Breast epithelium (tissue), 4 donors: ENCODE results near the gene CEACAM20. TPM values are rescaled to one million over a fixed set of nuclear protein-coding genes. Genes with fewer than 3 reads are reported as not detected.
"Not testable (repeated sequence)": the region's sequence is repeated elsewhere in the genome, so short reads cannot be mapped to it uniquely, and the experiment has no call there.

Experiments
- DNase-seq, 2 donors: peaks; one replicate each; pipeline ENCODE4 v3.0.0-alpha.2; 2019; ENCODE audit warnings: low spot score in 2 of 2
- H3K27ac ChIP-seq, 2 donors: fragments of 200-600 bp; sonication (generic) in 1 of 2; one replicate each; pipeline ENCODE4 v1.5.1; 2016 to 2019; ENCODE audit warnings: mild to moderate bottlenecking in 1 of 2
- H3K27me3 ChIP-seq, 2 donors: fragments of 200-600 bp; sonication (generic) in 1 of 2; one replicate each; pipeline versions ENCODE4 v1.5.1 to v1.6.0; 2017 to 2019; ENCODE audit warnings: control low read depth in 1 of 2, mild to moderate bottlenecking in 1 of 2
- H3K36me3 ChIP-seq: fragments of 200-600 bp; one replicate; pipeline ENCODE4 v1.5.1; 2019
- H3K4me1 ChIP-seq, 2 donors: fragments of 200-600 bp; sonication (generic); one replicate each; pipeline ENCODE4 v1.5.1; 2016 to 2019; ENCODE audit warnings: control low read depth in 1 of 2
- H3K4me3 ChIP-seq, 3 donors: fragments of 200-600 bp; sonication (generic); 1 replicate in 2 of 3; 2 replicates in 1 of 3; pipeline ENCODE4 v1.5.1; 2016 to 2019; ENCODE audit warnings: mild to moderate bottlenecking in 3 of 3, moderate library complexity in 2 of 3
- H3K9me3 ChIP-seq, 2 donors: fragments of 200-600 bp; sonication (generic) in 1 of 2; one replicate each; pipeline ENCODE4 v1.5.1; 2016 to 2019; ENCODE audit warnings: control low read depth in 1 of 2
- POLR2A ChIP-seq: fragments of 450-650 bp; IDR thresholded peaks from one replicate; pipeline ENCODE4 v1.6.1; 2016; ENCODE audit warnings: antibody characterized with exemption, mild to moderate bottlenecking, moderate library complexity
- POLR2AphosphoS5 ChIP-seq, 3 donors: sonication (generic); formaldehyde crosslinking; IDR thresholded peaks; one replicate each; pipeline ENCODE4 v1.6.1; 2017; ENCODE audit warnings: antibody characterized with exemption in 3 of 3
- intact Hi-C: fragments of 100-400 bp; cut with DNase I; formaldehyde crosslinking; loops from one replicate; pipeline ENCODE4 v1.15.1; 2023; ENCODE audit warnings: low total_unique reads
- total RNA-seq, 3 donors: library from RNA; depleted of rRNA; stranded (reverse); fragments of >200 nt; gene quantifications; one replicate each; pipeline ENCODE4 v1.1.0, GENCODE V29; 2016
- TF ChIP-seq, protein P1 (sequence below), 3 donors: fragments of 450-650 bp; IDR thresholded peaks; one replicate each; pipeline ENCODE4 v1.5.1; 2016 to 2017; ENCODE audit warnings: antibody characterized with exemption in 3 of 3, mild to moderate bottlenecking in 3 of 3, moderate library complexity in 3 of 3

Gene CEACAM20
- total RNA-seq, 3 donors from 2014 or later: 0.33 TPM; not detected in 2

DNA sequence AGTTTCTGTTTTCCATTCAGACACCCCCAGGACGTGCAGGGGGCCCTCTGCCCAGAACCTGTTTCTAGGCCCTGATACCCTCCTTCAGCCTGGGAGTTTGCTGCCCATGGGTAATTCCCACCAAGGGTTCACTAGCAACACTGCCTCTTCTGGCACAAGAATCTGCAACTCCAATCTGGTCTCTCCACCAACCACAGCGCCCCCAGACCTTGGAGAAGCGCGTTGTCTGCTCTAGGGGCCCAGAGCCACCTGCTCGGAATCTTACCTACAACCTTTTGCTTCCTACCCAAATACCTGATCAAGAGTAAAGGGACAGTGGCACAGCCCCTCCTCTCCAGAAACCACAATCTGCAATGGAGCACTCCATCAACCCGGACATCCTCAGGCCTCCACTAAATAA is 29.9 kb downstream of the CEACAM20 start:
- peaks cover 43 to 46% of the 10 kb centered on the region in 2 donors for H3K9me3 ChIP-seq
- intact Hi-C loops: no loop called here
- peak overlapping the region in 1 of 2 donors; percentile 94 for H3K27ac ChIP-seq
- peaks cover 25% of the 10 kb centered on the region for H3K36me3 ChIP-seq
- no peak for DNase-seq
- peaks cover 0 to 5% of the 10 kb centered on the region in 2 donors for H3K4me1 ChIP-seq
- TF ChIP-seq POLR2A: no peak
- no peaks in the 10 kb centered on the region for H3K27me3 ChIP-seq
- peak overlapping the region; percentile 53 to 97 (median 78) for H3K4me3 ChIP-seq

DNA sequence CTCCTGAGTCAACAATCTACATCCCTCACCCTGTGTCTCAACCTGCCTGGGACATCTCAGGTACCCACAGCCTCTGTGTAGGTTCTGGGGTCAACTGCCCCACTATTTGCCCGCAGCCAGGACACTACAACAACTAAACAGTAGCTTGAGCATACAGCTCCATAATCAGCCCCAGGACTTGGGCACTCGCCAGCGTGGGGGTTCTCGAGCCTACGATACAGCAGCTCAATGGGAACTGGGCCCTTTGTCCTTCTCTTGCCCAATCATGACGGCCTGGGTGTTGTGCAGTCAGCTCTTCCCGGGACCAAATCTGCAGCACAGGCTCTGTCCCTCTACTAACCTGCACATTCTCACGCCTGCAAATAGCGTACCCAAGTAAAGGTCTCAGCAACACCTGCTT is 30.5 kb downstream of the CEACAM20 start:
- intact Hi-C loops: no loop called here
- DNase-seq: no peak
- Histone ChIP-seq H3K36me3 (peaks cover 30% of the 10 kb centered on the region), H3K4me3 (peak overlapping the region; percentile 53 to 97 (median 78)), H3K27ac (no peak overlapping the region), H3K4me1 (peaks cover 0 to 5% of the 10 kb centered on the region in 2 donors), H3K9me3 (peaks cover 49 to 51% of the 10 kb centered on the region in 2 donors), H3K27me3 (no peaks in the 10 kb centered on the region)
- TF ChIP-seq, protein P1, sequence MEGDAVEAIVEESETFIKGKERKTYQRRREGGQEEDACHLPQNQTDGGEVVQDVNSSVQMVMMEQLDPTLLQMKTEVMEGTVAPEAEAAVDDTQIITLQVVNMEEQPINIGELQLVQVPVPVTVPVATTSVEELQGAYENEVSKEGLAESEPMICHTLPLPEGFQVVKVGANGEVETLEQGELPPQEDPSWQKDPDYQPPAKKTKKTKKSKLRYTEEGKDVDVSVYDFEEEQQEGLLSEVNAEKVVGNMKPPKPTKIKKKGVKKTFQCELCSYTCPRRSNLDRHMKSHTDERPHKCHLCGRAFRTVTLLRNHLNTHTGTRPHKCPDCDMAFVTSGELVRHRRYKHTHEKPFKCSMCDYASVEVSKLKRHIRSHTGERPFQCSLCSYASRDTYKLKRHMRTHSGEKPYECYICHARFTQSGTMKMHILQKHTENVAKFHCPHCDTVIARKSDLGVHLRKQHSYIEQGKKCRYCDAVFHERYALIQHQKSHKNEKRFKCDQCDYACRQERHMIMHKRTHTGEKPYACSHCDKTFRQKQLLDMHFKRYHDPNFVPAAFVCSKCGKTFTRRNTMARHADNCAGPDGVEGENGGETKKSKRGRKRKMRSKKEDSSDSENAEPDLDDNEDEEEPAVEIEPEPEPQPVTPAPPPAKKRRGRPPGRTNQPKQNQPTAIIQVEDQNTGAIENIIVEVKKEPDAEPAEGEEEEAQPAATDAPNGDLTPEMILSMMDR (IDR thresholded peaks at IDR 0.05): no peak
- no peak for TF ChIP-seq POLR2AphosphoS5 (IDR thresholded peaks at IDR 0.05)
- no peak for TF ChIP-seq POLR2A

DNA sequence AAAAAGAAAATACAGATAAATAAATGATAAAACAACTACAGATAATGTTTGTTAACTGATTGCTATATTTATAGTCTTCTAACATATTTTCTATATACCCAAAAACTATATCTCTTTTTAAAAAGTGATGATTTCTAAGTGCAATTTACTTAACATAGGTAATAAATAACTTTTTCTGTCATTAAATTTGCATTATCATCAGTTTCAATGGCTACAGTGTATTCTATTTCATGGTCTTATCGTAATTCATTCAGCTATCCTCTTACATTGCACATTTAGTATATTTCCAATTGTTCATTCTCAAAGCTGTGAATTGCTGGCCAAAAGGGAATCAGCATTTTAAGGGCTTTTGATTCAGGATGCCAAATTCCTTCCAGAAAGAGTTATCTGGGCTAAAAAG is 32.8 kb downstream of the CEACAM20 start:
- intact Hi-C loops: no loop called here
- no peak overlapping the region for H3K4me3 ChIP-seq
- peaks cover 72 to 74% of the 10 kb centered on the region in 2 donors for H3K9me3 ChIP-seq

DNA sequence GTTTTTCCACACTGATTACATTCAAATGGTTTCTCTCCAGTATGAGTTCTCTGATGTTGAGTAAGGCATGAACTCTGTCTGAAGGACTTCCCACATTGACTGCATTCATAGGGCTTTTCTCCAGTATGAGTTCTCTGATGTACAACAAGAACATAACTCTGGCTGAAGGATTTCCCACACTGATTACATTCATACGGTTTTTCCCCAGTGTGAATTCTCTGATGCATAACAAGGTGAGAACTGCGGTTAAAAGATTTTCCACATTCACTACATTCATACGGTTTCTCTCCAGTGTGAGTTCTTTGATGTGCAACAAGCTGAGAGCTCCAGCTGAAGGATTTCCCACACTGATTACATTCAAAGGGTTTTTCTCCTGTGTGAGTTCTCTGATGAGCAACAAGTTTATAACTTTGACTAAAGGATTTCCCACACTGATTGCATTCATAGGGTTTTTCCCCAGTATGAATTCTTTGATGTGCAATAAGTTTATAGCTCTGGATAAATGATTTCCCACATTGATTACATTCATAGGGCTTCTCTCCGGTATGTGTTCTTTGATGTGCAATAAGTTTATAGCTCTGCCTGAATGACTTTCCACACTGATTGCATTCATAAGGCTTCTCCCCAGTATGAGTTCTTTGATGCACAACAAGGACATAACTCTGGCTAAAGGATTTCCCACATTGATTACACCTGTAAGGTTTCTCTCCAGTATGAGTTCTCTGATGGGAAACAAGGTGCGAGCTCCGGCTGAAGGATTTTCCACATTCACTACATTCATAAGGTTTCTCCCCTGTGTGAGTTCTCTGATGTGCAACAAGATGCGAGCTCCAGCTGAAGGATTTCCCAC is 52.7 kb downstream of the CEACAM20 start:
- peak overlapping the region in 1 of 3 donors; percentile 2 for H3K4me3 ChIP-seq
- TF ChIP-seq, protein P1 (IDR thresholded peaks at IDR 0.05): no peak
- TF ChIP-seq POLR2A (no peak), POLR2AphosphoS5 (IDR thresholded peaks at IDR 0.05) (no peak)
- no peaks in the 10 kb centered on the region for H3K27me3 ChIP-seq
- peaks cover 97 to 100% of the 10 kb centered on the region in 2 donors for H3K9me3 ChIP-seq
- DNase-seq: no peak
- intact Hi-C loops: no loop called here
- no peaks in the 10 kb centered on the region for H3K4me1 ChIP-seq
- H3K27ac ChIP-seq: no peak overlapping the region
- H3K36me3 ChIP-seq: peaks cover 43% of the 10 kb centered on the region

More for the DNA sequence above, 32.8 kb downstream of the CEACAM20 start:
- peaks cover 0 to 5% of the 10 kb centered on the region in 2 donors for H3K4me1 ChIP-seq
- TF ChIP-seq, protein P1 (IDR thresholded peaks at IDR 0.05): no peak
- TF ChIP-seq POLR2AphosphoS5 (IDR thresholded peaks at IDR 0.05): no peak
- no peak for TF ChIP-seq POLR2A
- DNase-seq: no peak
- no peak overlapping the region for H3K27ac ChIP-seq
- H3K36me3 ChIP-seq: peaks cover 53% of the 10 kb centered on the region
- no peaks in the 10 kb centered on the region for H3K27me3 ChIP-seq

DNA sequence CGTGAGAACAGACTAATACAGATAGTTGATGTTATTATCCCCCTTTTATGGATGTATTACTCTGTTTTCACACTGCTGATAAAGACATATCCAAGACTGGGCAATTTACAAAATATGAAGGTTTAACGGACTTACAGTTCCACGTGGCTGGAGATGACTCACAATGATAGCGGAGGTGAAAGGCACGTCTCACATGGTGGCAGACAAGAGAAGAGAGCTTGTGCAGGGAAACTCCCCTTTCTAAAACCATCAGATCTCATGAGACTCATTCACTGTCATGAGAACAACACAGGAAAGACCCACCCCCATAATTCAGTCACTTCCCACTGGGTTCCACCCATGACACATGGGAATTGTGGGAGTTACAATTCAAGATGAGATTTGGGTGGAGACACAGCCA is 60.7 kb downstream of the CEACAM20 start:
- peak overlapping the region in 1 of 3 donors; percentile 22 for H3K4me3 ChIP-seq
- intact Hi-C loops: not testable (repeated sequence)

DNA sequence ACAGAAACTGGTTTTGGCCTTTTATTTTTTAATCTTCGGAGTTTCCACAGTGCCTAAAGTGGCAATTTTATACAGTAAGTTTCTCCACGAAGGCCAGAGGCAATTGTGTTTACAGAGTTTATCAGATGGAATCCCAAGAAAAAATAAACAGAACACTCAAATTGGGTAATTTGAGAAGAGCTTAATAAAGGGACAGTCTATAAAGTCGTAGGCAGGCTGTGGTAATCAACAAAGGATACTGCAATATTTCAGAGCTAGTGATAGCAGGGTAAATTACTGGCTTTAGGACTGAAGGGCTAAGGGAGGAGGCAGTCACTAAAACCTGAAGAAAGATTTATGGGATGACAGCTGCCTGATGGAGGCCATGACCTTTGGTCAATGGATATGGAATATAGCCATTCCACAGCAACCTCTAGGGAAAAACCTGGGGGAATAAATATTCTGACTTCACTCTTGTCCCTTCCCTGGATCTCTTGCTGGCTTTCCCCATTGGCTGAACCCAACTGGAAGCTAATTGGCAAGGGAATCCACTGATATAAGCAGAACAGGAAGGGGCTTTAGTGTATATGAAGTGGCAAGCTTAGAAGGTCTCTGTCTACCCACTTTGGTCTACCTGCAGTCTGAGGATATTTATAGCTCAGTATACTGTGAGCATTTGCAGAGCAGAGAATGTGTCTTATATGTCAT is 66.7 kb downstream of the CEACAM20 start:
- H3K4me3 ChIP-seq, H3K4me1 ChIP-seq, DNase-seq, H3K27me3 ChIP-seq, intact Hi-C loops, H3K27ac ChIP-seq, H3K36me3 ChIP-seq: not testable (repeated sequence)
- peaks cover 30 to 96% of the 10 kb centered on the region in 2 donors for H3K9me3 ChIP-seq

More for the DNA sequence above, 60.7 kb downstream of the CEACAM20 start:
- H3K36me3 ChIP-seq, H3K4me1 ChIP-seq, H3K27me3 ChIP-seq, DNase-seq, H3K27ac ChIP-seq: not testable (repeated sequence)
- H3K9me3 ChIP-seq: peaks cover 60 to 93% of the 10 kb centered on the region in 2 donors

Other genes with a start within 250 kb of the CEACAM20 start
- 10 to 100 TPM in 2 of 3 donors, 1 to 10 TPM in 1; 4.6 to 16.0 (median 10.5) TPM for gene ZNF235, start 224.7 kb downstream of the CEACAM20 start, total RNA-seq
- 10 to 100 TPM in 2 of 3 donors, 1 to 10 TPM in 1; 3.8 to 13.0 (median 10.5) TPM for gene ZNF112, start 173.0 kb downstream of the CEACAM20 start, total RNA-seq
- 1 to 10 TPM; 1.6 to 7.3 (median 3.6) TPM for gene ZNF285, start 128.1 kb downstream of the CEACAM20 start, total RNA-seq
- gene ZNF229, start 81.2 kb downstream of the CEACAM20 start, total RNA-seq: 10 to 100 TPM in 1 of 3 donors, 1 to 10 TPM in 2; 1.3 to 13.5 (median 3.6) TPM
- 10 to 100 TPM in 1 of 3 donors, 1 to 10 TPM in 2; 9.0 to 28.5 (median 9.8) TPM for gene ZNF180, start 29.2 kb downstream of the CEACAM20 start, total RNA-seq
- not detected for gene IGSF23, start 83.9 kb upstream of the CEACAM20 start, total RNA-seq
- 10 to 100 TPM in 2 of 3 donors, 1 to 10 TPM in 1; 8.5 to 30.2 (median 22.0) TPM for gene PVR, start 114.2 kb upstream of the CEACAM20 start, total RNA-seq
- gene CEACAM19, start 141.8 kb upstream of the CEACAM20 start, total RNA-seq: 1 to 10 TPM in 2 of 3 donors, under 1 TPM in 1; 0.96 to 5.3 (median 4.9) TPM
- not detected for gene CEACAM16, start 169.5 kb upstream of the CEACAM20 start, total RNA-seq
- 10 to 100 TPM in 2 of 3 donors, 1 to 10 TPM in 1; 4.3 to 37.6 (median 34.4) TPM for gene BCL3, start 219.0 kb upstream of the CEACAM20 start, total RNA-seq
- gene CBLC, start 248.2 kb upstream of the CEACAM20 start, total RNA-seq: 10 to 100 TPM in 2 of 3 donors, not detected in 1; 15.7 to 18.1 TPM